ENCODE results near the gene CA10. TPM values are rescaled to one million over a fixed set of nuclear protein-coding genes. Genes with fewer than 3 reads are reported as not detected.

The CA10 gene
- total and polyA plus RNA-seq, 2 donors (not counting 1 experiment from before 2014, with no cell fraction given) = not detected

GRCh38 chr17:51683291-51683690 is 475.2 kb downstream of the CA10 start:
- Mint-ChIP-seq H3K27me3 (no peaks in the 10 kb centered on the region), H3K27ac (no peak overlapping the region), H3K9me3 (ENCODE audit: insufficient read depth) (no peaks in the 10 kb centered on the region), H3K4me1 (no peaks in the 10 kb centered on the region), H3K4me3 (no peak overlapping the region)
- H4K20me1 ChIP-seq (ENCODE audit: control insufficient read depth, insufficient read depth, low read length, poor library complexity, severe bottlenecking) = no peaks in the 10 kb centered on the region
- no peak overlapping the region for H3K27ac ChIP-seq (ENCODE audit: low read length in 2 of 2)
- ChIA-PET POLR2A (no interaction called here), CTCF (no interaction called here)
- no peak overlapping the region for H2AFZ ChIP-seq (ENCODE audit: insufficient read depth, low read depth, low read length, poor library complexity, severe bottlenecking)
- no peaks in the 10 kb centered on the region for H3K27me3 ChIP-seq (replicated peaks in 1 of 4; ENCODE audit: control extremely low read depth in 1 of 4, control insufficient read depth in 3 of 4, insufficient read depth in 4 of 4, low read length in 3 of 4)
- DNase-seq (no peak), ATAC-seq (ENCODE audit: low read depth) (no peak)
- H3K36me3 ChIP-seq (replicated peaks in 1 of 2; ENCODE audit: control extremely low read depth in 1 of 2, control insufficient read depth in 1 of 2, extremely low read depth in 1 of 2, insufficient read depth in 2 of 2, low read length in 1 of 2) = no peaks in the 10 kb centered on the region
- no peak overlapping the region for H3K9ac ChIP-seq (ENCODE audit: low read length)
- H3K4me3 ChIP-seq (ENCODE audit: control extremely low read depth in 1 of 5, extremely low read depth in 1 of 5, insufficient read depth in 1 of 5, low read depth in 2 of 5, low read length in 4 of 5) = no peak overlapping the region
- WGBS (ENCODE audit: insufficient coverage) = 90% methylated on average over 2 of the region's 10 CpGs
- intact Hi-C loops (cut with micrococcal nuclease) = no loop called here
- no peaks in the 10 kb centered on the region for H3K4me1 ChIP-seq (ENCODE audit: control insufficient read depth in 2 of 2, insufficient read depth in 2 of 2, low read length in 2 of 2)
- H3K4me2 ChIP-seq (replicated peaks; ENCODE audit: low read depth, low read length, poor library complexity, severe bottlenecking) = no peak overlapping the region
- TF ChIP-seq EZH2 (IDR thresholded peaks at IDR 0.05; ENCODE audit: borderline replicate concordance, insufficient read depth, low read depth, low read length, poor library complexity, severe bottlenecking) = no peak
- TF ChIP-seq, protein P1, sequence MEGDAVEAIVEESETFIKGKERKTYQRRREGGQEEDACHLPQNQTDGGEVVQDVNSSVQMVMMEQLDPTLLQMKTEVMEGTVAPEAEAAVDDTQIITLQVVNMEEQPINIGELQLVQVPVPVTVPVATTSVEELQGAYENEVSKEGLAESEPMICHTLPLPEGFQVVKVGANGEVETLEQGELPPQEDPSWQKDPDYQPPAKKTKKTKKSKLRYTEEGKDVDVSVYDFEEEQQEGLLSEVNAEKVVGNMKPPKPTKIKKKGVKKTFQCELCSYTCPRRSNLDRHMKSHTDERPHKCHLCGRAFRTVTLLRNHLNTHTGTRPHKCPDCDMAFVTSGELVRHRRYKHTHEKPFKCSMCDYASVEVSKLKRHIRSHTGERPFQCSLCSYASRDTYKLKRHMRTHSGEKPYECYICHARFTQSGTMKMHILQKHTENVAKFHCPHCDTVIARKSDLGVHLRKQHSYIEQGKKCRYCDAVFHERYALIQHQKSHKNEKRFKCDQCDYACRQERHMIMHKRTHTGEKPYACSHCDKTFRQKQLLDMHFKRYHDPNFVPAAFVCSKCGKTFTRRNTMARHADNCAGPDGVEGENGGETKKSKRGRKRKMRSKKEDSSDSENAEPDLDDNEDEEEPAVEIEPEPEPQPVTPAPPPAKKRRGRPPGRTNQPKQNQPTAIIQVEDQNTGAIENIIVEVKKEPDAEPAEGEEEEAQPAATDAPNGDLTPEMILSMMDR (IDR thresholded peaks at IDR 0.05) = no peak
- no peaks in the 10 kb centered on the region for H3K9me3 ChIP-seq (ENCODE audit: control extremely low read depth in 1 of 3, control insufficient read depth in 2 of 3, insufficient read depth in 1 of 3, low read length in 2 of 3)
- H3K79me2 ChIP-seq (ENCODE audit: control insufficient read depth, insufficient read depth, low read length) = no peaks in the 10 kb centered on the region

DNA sequence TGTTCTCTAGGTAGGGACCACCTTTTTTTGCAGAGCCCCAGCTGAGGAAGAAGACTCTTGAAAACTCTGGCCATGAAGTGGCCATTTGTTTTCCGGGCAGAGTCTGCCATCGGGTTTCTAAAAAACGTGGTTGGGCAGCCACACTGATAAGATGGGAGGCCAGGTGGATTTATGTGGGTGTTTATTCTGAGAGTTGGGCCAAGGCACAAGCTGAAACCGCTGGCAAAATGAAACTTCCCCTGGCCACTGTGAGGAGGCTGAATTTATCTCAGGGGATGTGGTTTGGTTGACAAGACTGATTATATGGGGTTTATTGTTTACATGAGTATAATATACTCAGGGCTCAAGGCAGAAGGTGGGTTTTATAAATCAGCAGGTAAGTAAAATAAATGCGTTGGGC is 476.4 kb downstream of the CA10 start:
- POLR2A ChIA-PET = no interaction called here
- intact Hi-C loops (cut with micrococcal nuclease) = no loop called here
- Mint-ChIP-seq H3K27me3 (no peaks in the 10 kb centered on the region), H3K4me1 (no peaks in the 10 kb centered on the region), H3K9me3 (ENCODE audit: insufficient read depth) (no peaks in the 10 kb centered on the region), H3K4me3 (no peak overlapping the region), H3K27ac (no peak overlapping the region)
- WGBS (ENCODE audit: insufficient coverage) = 72% methylated on average over 4 of the region's 5 CpGs
- Histone ChIP-seq H3K27ac (ENCODE audit: low read length in 2 of 2) (no peak overlapping the region), H3K4me3 (ENCODE audit: control extremely low read depth in 1 of 5, extremely low read depth in 1 of 5, insufficient read depth in 1 of 5, low read depth in 2 of 5, low read length in 4 of 5) (no peak overlapping the region), H3K9ac (ENCODE audit: low read length) (no peak overlapping the region), H3K4me1 (ENCODE audit: control insufficient read depth in 2 of 2, insufficient read depth in 2 of 2, low read length in 2 of 2) (no peaks in the 10 kb centered on the region), H4K20me1 (ENCODE audit: control insufficient read depth, insufficient read depth, low read length, poor library complexity, severe bottlenecking) (no peaks in the 10 kb centered on the region), H3K9me3 (ENCODE audit: control extremely low read depth in 1 of 3, control insufficient read depth in 2 of 3, insufficient read depth in 1 of 3, low read length in 2 of 3) (no peaks in the 10 kb centered on the region), H3K79me2 (ENCODE audit: control insufficient read depth, insufficient read depth, low read length) (no peaks in the 10 kb centered on the region), H2AFZ (ENCODE audit: insufficient read depth, low read depth, low read length, poor library complexity, severe bottlenecking) (no peak overlapping the region), H3K27me3 (replicated peaks in 1 of 4; ENCODE audit: control extremely low read depth in 1 of 4, control insufficient read depth in 3 of 4, insufficient read depth in 4 of 4, low read length in 3 of 4) (no peaks in the 10 kb centered on the region), H3K36me3 (replicated peaks in 1 of 2; ENCODE audit: control extremely low read depth in 1 of 2, control insufficient read depth in 1 of 2, extremely low read depth in 1 of 2, insufficient read depth in 2 of 2, low read length in 1 of 2) (no peaks in the 10 kb centered on the region), H3K4me2 (replicated peaks; ENCODE audit: low read depth, low read length, poor library complexity, severe bottlenecking) (no peak overlapping the region)
- TF ChIP-seq, protein P1 (IDR thresholded peaks at IDR 0.05) = no peak
- TF ChIP-seq EZH2 (IDR thresholded peaks at IDR 0.05; ENCODE audit: borderline replicate concordance, insufficient read depth, low read depth, low read length, poor library complexity, severe bottlenecking) = no peak
- DNase-seq (no peak), ATAC-seq (ENCODE audit: low read depth) (no peak)
- CTCF ChIA-PET = no interaction called here
